ENCODE measurements around the gene NRDC.

Gene NRDC

DNA sequence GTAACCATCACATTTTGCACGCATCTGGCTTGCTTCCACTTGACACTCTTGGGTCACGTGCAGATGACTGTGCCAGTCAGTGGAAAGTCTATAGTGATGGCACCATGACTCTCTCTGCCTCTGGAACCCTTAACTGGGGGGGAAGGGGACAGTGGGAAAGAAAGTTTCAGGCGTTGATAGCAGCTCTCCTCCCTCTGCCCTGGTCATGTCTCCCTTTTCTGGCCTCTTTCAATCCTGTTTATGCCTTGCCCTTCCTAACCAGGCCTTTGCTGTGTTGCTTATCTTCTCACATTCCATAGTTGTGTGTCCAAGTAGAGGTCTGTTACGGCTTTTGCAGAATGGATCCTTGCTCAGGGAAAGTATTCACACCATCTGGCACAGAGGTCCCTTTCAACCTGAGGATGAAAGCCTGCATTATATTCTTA, 93.5 kb downstream of the NRDC start:
- Histone ChIP-seq H3K4me1 (ENCODE audit: insufficient read depth, low read length, poor library complexity, severe bottlenecking) (no peaks in the 10 kb centered on the region), H3K36me3 (ENCODE audit: insufficient read depth, low read length) (peaks cover 93% of the 10 kb centered on the region), H3K79me2 (ENCODE audit: insufficient read depth, low read length) (no peaks in the 10 kb centered on the region), H3K27me3 (ENCODE audit: insufficient read depth, low read length, poor library complexity, severe bottlenecking) (no peaks in the 10 kb centered on the region), H3F3A (ENCODE audit: low read depth) (no peaks in the 10 kb centered on the region), H2AFZ (ENCODE audit: low read length) (no peak overlapping the region), H4K20me1 (ENCODE audit: insufficient read depth, low read length, poor library complexity, severe bottlenecking) (no peaks in the 10 kb centered on the region), H3K9ac (ENCODE audit: low read depth, low read length, poor library complexity, severe bottlenecking) (no peak overlapping the region), H3K4me3 (ENCODE audit: low read length, poor library complexity, severe bottlenecking) (no peak overlapping the region), H3K4me2 (ENCODE audit: low read depth, low read length, poor library complexity, severe bottlenecking) (no peak overlapping the region), H3K9me2 (replicated peaks; ENCODE audit: low read depth, low read length) (no peaks in the 10 kb centered on the region), H3K9me3 (ENCODE audit: insufficient read depth, low read depth, low read length) (no peaks in the 10 kb centered on the region)
- TF ChIP-seq, protein P1, sequence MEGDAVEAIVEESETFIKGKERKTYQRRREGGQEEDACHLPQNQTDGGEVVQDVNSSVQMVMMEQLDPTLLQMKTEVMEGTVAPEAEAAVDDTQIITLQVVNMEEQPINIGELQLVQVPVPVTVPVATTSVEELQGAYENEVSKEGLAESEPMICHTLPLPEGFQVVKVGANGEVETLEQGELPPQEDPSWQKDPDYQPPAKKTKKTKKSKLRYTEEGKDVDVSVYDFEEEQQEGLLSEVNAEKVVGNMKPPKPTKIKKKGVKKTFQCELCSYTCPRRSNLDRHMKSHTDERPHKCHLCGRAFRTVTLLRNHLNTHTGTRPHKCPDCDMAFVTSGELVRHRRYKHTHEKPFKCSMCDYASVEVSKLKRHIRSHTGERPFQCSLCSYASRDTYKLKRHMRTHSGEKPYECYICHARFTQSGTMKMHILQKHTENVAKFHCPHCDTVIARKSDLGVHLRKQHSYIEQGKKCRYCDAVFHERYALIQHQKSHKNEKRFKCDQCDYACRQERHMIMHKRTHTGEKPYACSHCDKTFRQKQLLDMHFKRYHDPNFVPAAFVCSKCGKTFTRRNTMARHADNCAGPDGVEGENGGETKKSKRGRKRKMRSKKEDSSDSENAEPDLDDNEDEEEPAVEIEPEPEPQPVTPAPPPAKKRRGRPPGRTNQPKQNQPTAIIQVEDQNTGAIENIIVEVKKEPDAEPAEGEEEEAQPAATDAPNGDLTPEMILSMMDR (conservative IDR thresholded peaks at IDR 0.05; ENCODE audit: low read length) = no peak
- TF ChIP-seq EZH2phosphoT487 (IDR thresholded peaks at IDR 0.05; ENCODE audit: borderline replicate concordance) = no peak

DNA sequence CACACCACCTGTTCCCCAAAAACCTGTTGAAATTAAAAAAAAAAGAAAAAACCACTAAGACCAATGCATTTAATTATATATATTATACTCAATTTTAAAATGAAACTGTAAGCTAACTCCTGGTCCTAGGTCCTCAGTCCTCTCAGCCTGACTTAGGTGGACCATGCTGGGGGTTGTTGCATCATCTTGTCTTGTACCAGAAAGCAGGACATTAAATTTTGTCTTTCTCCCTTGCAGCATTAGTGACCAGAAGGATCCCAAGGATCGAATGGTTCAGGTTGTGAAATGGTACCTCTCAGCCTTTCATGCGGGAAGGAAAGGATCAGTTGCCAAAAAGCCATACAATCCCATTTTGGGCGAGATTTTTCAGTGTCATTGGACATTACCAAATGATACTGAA, 97.6 kb downstream of the NRDC start:
- H3F3A ChIP-seq (ENCODE audit: low read depth) = no peaks in the 10 kb centered on the region
- H3K4me2 ChIP-seq (ENCODE audit: low read depth, low read length, poor library complexity, severe bottlenecking) = no peak overlapping the region
- H3K27me3 ChIP-seq (ENCODE audit: insufficient read depth, low read length, poor library complexity, severe bottlenecking) = no peaks in the 10 kb centered on the region
- H3K79me2 ChIP-seq (ENCODE audit: insufficient read depth, low read length) = no peaks in the 10 kb centered on the region
- no peak overlapping the region for H3K9ac ChIP-seq (ENCODE audit: low read depth, low read length, poor library complexity, severe bottlenecking)
- H3K9me3 ChIP-seq (ENCODE audit: insufficient read depth, low read depth, low read length) = no peaks in the 10 kb centered on the region
- no peak overlapping the region for H3K4me3 ChIP-seq (ENCODE audit: low read length, poor library complexity, severe bottlenecking)
- no peak overlapping the region for H2AFZ ChIP-seq (ENCODE audit: low read length)
- no peaks in the 10 kb centered on the region for H3K9me2 ChIP-seq (replicated peaks; ENCODE audit: low read depth, low read length)
- TF ChIP-seq, protein P1 (conservative IDR thresholded peaks at IDR 0.05; ENCODE audit: low read length) = no peak
- no peak for TF ChIP-seq EZH2phosphoT487 (IDR thresholded peaks at IDR 0.05; ENCODE audit: borderline replicate concordance)
- no peaks in the 10 kb centered on the region for H3K4me1 ChIP-seq (ENCODE audit: insufficient read depth, low read length, poor library complexity, severe bottlenecking)
- H3K36me3 ChIP-seq (ENCODE audit: insufficient read depth, low read length) = peaks cover 73% of the 10 kb centered on the region
- H4K20me1 ChIP-seq (ENCODE audit: insufficient read depth, low read length, poor library complexity, severe bottlenecking) = no peaks in the 10 kb centered on the region

DNA sequence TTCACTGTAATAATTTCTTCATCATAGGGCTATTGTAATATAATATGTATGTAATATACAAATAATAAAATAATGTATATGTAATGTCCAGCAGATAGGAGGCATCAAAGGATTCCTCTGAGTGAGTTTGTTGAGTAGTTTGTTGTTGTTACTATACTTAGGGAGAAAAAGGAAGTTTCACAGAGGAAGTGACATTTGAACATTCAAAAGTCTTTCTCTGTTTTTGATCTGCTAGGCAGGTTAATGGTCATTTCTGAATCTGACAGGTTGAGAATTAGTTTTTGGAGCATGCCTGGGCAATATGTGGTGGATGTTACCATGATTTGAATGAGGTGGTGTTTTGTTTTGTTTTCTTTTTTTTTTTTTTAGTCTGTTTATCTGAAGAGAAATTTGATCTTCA, 102.1 kb downstream of the NRDC start:
- H3K4me1 ChIP-seq (ENCODE audit: insufficient read depth, low read length, poor library complexity, severe bottlenecking) = no peaks in the 10 kb centered on the region
- no peak overlapping the region for H3K4me2 ChIP-seq (ENCODE audit: low read depth, low read length, poor library complexity, severe bottlenecking)
- H3K9me3 ChIP-seq (ENCODE audit: insufficient read depth, low read depth, low read length) = no peaks in the 10 kb centered on the region
- H3K27me3 ChIP-seq (ENCODE audit: insufficient read depth, low read length, poor library complexity, severe bottlenecking) = no peaks in the 10 kb centered on the region
- H4K20me1 ChIP-seq (ENCODE audit: insufficient read depth, low read length, poor library complexity, severe bottlenecking) = no peaks in the 10 kb centered on the region
- no peak overlapping the region for H2AFZ ChIP-seq (ENCODE audit: low read length)
- H3K36me3 ChIP-seq (ENCODE audit: insufficient read depth, low read length) = peaks cover 70% of the 10 kb centered on the region
- no peak for TF ChIP-seq EZH2phosphoT487 (IDR thresholded peaks at IDR 0.05; ENCODE audit: borderline replicate concordance)
- H3F3A ChIP-seq (ENCODE audit: low read depth) = no peaks in the 10 kb centered on the region
- H3K9ac ChIP-seq (ENCODE audit: low read depth, low read length, poor library complexity, severe bottlenecking) = no peak overlapping the region
- H3K79me2 ChIP-seq (ENCODE audit: insufficient read depth, low read length) = no peaks in the 10 kb centered on the region
- no peak overlapping the region for H3K4me3 ChIP-seq (ENCODE audit: low read length, poor library complexity, severe bottlenecking)
- H3K9me2 ChIP-seq (replicated peaks; ENCODE audit: low read depth, low read length) = no peaks in the 10 kb centered on the region

DNA sequence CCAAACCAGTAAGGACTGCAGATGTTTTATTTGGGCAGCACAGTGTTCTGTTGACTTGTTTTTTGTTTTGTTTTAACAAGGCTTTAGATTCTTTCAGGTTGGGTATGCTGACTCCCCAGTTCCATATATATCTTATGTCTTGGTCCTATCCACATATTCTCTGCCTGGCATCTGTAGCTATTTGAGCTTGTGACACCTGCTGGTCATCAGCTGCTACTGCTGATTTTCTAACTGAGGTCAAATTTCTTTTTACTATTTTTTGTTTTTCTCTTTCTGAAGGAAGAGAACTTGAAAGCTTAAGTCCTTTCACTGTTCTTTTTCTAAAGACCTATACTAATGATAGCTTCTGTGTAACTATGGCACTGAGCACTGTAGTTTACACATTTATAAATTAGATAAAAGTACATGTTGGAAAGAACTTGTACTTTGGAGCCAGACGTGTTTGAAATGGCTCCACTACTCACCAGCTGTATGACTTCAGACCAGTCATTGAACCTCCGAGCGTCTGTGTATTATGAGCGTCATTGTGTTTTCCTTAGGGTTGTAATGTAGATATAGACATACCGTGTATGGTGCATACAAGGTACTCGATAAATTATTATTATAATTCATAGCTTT, 109.4 kb downstream of the NRDC start:
- no peak overlapping the region for H3K9ac ChIP-seq (ENCODE audit: low read depth, low read length, poor library complexity, severe bottlenecking)

More for the DNA sequence above, 109.4 kb downstream of the NRDC start:
- no peak overlapping the region for H3K4me3 ChIP-seq (ENCODE audit: low read length, poor library complexity, severe bottlenecking)
- TF ChIP-seq, protein P1 (conservative IDR thresholded peaks at IDR 0.05; ENCODE audit: low read length) = peak; percentile 93
- TF ChIP-seq EZH2phosphoT487 (IDR thresholded peaks at IDR 0.05; ENCODE audit: borderline replicate concordance) = no peak
- no peaks in the 10 kb centered on the region for H3K9me3 ChIP-seq (ENCODE audit: insufficient read depth, low read depth, low read length)
- no peak overlapping the region for H3K4me2 ChIP-seq (ENCODE audit: low read depth, low read length, poor library complexity, severe bottlenecking)
- H3K9me2 ChIP-seq (replicated peaks; ENCODE audit: low read depth, low read length) = no peaks in the 10 kb centered on the region
- H2AFZ ChIP-seq (ENCODE audit: low read length) = no peak overlapping the region
- H3F3A ChIP-seq (ENCODE audit: low read depth) = no peaks in the 10 kb centered on the region; the same call in 1 of the 2 replicates
- H3K79me2 ChIP-seq (ENCODE audit: insufficient read depth, low read length) = no peaks in the 10 kb centered on the region
- no peaks in the 10 kb centered on the region for H3K27me3 ChIP-seq (ENCODE audit: insufficient read depth, low read length, poor library complexity, severe bottlenecking)
- no peaks in the 10 kb centered on the region for H4K20me1 ChIP-seq (ENCODE audit: insufficient read depth, low read length, poor library complexity, severe bottlenecking)
- H3K4me1 ChIP-seq (ENCODE audit: insufficient read depth, low read length, poor library complexity, severe bottlenecking) = no peaks in the 10 kb centered on the region
- H3K36me3 ChIP-seq (ENCODE audit: insufficient read depth, low read length) = peaks cover 80% of the 10 kb centered on the region
